ENCODE measurements around the gene ESPNL. TPM values are rescaled to one million over a fixed set of nuclear protein-coding genes. Genes with fewer than 3 reads are reported as not detected.
A peak's percentile ranks its signal among the peaks of the same experiment; 100 is the strongest.

The ESPNL gene
- total RNA-seq, 4 donors from 2014 or later: 0.14 to 4.4 (median 0.72) TPM

GRCh38 chr2:238104691-238105371, 4.7 kb downstream of the ESPNL start:
- intact Hi-C loops (cut with DNase I; ENCODE audit: low total_unique reads): no loop called here
- H3K27me3 ChIP-seq: no peaks in the 10 kb centered on the region
- in situ Hi-C loops (cut with MboI; ENCODE audit: low pct_ligation_motif_present in 1 of 4, low pct_unique_long_range_greater_than_20kb in 1 of 4, low sequenced_read_pairs in 3 of 4): no loop called here
- TF ChIP-seq POLR2A (IDR thresholded peaks at IDR 0.05) (no peak), POLR2AphosphoS5 (IDR thresholded peaks at IDR 0.05) (no peak), CTCF (IDR thresholded peaks at IDR 0.05) (no peak), EP300 (IDR thresholded peaks at IDR 0.05; ENCODE audit: low read depth) (no peak)
- no peaks in the 10 kb centered on the region for H3K9me3 ChIP-seq
- no peak overlapping the region for H3K27ac ChIP-seq
- no peak overlapping the region for H3K4me3 ChIP-seq
- WGBS, 2 donors (ENCODE audit: low coverage in 1 of 2): 86% methylated on average over 21 of the region's 21 CpGs; no CpG with 5 or more reads in 1 of the 2 donors
- peaks cover 0 to 12% (median 6%) of the 10 kb centered on the region in 4 donors for H3K4me1 ChIP-seq
- H3K36me3 ChIP-seq: no peaks in the 10 kb centered on the region
- peak; percentile 6 for DNase-seq

- Histone ChIP-seq H3K27ac (no peak overlapping the region), H3K36me3 (no peaks in the 10 kb centered on the region), H3K4me3 (no peak overlapping the region), H3K27me3 (no peaks in the 10 kb centered on the region), H3K9me3 (no peaks in the 10 kb centered on the region), H3K4me1 (peaks cover 0 to 12% (median 6%) of the 10 kb centered on the region in 4 donors)
- intact Hi-C loops (cut with DNase I; ENCODE audit: low total_unique reads) (no loop called here), in situ Hi-C loops (cut with MboI; ENCODE audit: low pct_ligation_motif_present in 1 of 4, low pct_unique_long_range_greater_than_20kb in 1 of 4, low sequenced_read_pairs in 3 of 4) (no loop called here)
- 86 to 92% methylated on average over 8 to 22 of the region's 28 CpGs for WGBS, 2 donors (ENCODE audit: low coverage in 1 of 2)
- TF ChIP-seq CTCF (IDR thresholded peaks at IDR 0.05) (no peak), POLR2AphosphoS5 (IDR thresholded peaks at IDR 0.05) (no peak), POLR2A (IDR thresholded peaks at IDR 0.05) (no peak), EP300 (IDR thresholded peaks at IDR 0.05; ENCODE audit: low read depth) (no peak)
- peak; percentile 6 for DNase-seq
These were observed 5.6 kb downstream of the ESPNL start for GRCh38 chr2:238105506-238106338.

GRCh38 chr2:238106339-238106697, 6.2 kb downstream of the ESPNL start:
- intact Hi-C loops (cut with DNase I; ENCODE audit: low total_unique reads): no loop called here

More at GRCh38 chr2:238106339-238106697, 6.2 kb downstream of the ESPNL start:
- Histone ChIP-seq H3K4me1 (peaks cover 0 to 12% (median 6%) of the 10 kb centered on the region in 4 donors), H3K27ac (no peak overlapping the region), H3K4me3 (no peak overlapping the region), H3K9me3 (no peaks in the 10 kb centered on the region), H3K36me3 (no peaks in the 10 kb centered on the region), H3K27me3 (no peaks in the 10 kb centered on the region)
- peak; percentile 8 for DNase-seq
- in situ Hi-C loops (cut with MboI; ENCODE audit: low pct_ligation_motif_present in 1 of 4, low pct_unique_long_range_greater_than_20kb in 1 of 4, low sequenced_read_pairs in 3 of 4): no loop called here
- TF ChIP-seq EP300 (IDR thresholded peaks at IDR 0.05; ENCODE audit: low read depth): no peak
- TF ChIP-seq CTCF (IDR thresholded peaks at IDR 0.05): no peak
- TF ChIP-seq POLR2AphosphoS5 (IDR thresholded peaks at IDR 0.05): no peak
- TF ChIP-seq POLR2A (IDR thresholded peaks at IDR 0.05): no peak
- WGBS, 2 donors (ENCODE audit: low coverage in 1 of 2): 79% methylated on average over 8 of the region's 13 CpGs; no CpG with 5 or more reads in 1 of the 2 donors

All from transverse colon (tissue), 4 donors.